ENCODE data around the gene IL11. TPM values are rescaled to one million over a fixed set of nuclear protein-coding genes. Genes with fewer than 3 reads are reported as not detected.

The IL11 gene
- total and polyA plus RNA-seq, 3 donors from 2014 or later, result 1.2 to 2.1 (median 2.0) TPM

DNA sequence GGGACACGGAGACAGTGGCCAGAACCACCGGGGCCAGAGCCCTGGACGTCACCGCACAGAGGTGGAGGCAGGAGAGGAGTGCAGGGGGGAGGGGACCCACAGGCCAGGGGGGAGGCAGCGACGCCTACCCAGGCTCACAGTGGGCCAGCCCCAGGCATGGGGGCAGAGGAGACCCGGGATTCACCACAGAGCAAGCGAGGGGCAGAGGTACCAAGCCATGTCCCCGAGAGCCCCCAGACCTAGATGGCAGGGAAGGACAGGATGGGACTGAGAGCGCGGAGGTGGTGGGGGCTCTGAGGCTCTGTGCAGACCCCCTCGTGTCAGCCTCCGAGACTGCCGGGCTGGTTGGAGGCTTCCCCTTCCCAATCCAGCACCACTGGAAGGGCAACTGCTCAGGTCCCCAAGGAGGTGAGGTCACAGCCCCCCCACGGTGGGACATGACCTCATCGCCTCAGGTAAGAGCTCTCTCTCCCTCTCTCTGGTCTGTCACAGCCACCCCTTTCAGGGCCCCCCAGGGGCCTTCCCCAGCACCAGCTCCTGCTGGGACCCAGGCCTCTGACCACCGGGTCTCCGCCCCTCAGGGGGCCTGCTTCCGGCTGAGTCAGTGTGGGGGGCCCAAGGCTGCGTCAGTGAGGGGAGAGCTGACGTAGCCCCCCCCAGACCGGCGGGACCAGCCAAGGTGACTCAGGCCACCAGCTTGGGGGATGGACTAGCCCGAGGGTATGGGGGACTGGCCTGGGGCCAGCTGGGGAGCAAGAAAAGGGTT, 2.2 kb upstream of the IL11 start:
- intact Hi-C loops (cut with DNase I; ENCODE audit: low total_unique reads), result no loop called here
- DNase-seq, result no peak
- Histone ChIP-seq H3K27ac (no peak overlapping the region), H3K36me3 (ENCODE audit: low read depth, missing control alignments) (no peaks in the 10 kb centered on the region), H3K4me3 (no peak overlapping the region), H3K9me3 (no peaks in the 10 kb centered on the region), H3K4me1 (peaks cover 6% of the 10 kb centered on the region), H3K27me3 (no peaks in the 10 kb centered on the region)
- WGBS, 2 donors, result 52 to 65% methylated on average over 18 to 24 of the region's 24 CpGs
- TF ChIP-seq, protein P1, sequence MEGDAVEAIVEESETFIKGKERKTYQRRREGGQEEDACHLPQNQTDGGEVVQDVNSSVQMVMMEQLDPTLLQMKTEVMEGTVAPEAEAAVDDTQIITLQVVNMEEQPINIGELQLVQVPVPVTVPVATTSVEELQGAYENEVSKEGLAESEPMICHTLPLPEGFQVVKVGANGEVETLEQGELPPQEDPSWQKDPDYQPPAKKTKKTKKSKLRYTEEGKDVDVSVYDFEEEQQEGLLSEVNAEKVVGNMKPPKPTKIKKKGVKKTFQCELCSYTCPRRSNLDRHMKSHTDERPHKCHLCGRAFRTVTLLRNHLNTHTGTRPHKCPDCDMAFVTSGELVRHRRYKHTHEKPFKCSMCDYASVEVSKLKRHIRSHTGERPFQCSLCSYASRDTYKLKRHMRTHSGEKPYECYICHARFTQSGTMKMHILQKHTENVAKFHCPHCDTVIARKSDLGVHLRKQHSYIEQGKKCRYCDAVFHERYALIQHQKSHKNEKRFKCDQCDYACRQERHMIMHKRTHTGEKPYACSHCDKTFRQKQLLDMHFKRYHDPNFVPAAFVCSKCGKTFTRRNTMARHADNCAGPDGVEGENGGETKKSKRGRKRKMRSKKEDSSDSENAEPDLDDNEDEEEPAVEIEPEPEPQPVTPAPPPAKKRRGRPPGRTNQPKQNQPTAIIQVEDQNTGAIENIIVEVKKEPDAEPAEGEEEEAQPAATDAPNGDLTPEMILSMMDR (IDR thresholded peaks at IDR 0.05), result no peak
- no peak for TF ChIP-seq POLR2A (IDR thresholded peaks at IDR 0.05)

DNA sequence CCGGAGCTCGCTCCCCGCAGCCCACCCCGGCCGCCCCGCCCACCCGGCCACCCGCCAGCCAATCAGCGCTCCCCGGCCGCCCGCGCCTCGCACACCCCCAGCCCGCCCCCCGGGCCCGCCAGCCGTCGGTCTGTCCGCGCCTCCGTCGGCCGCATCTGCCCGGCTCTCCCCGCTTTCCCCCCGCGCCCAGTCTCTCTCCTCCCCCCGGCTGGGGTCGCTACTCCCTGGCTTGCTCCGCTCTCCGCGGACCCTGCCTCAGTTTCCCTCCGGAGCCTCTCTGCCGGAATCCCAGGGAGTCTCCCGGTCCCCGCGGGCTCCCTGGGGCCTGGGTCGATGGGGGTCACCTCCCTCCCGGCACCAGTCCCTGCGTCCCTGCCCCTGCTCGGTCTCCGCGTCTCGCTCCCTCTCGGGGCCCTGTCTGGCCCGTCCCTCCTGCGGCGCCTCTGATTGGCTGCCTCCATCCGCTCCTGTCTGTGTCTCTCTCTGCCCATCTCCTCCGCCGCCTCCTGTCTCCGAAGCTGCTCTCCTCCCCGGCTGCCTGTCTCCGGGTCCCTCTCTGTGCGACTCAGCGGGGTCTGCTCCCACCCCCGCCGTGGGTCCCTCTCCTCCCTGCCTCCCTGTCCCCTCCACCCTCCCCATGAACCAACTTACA, 484 bp downstream of the IL11 start:
- Histone ChIP-seq H3K9me3 (no peaks in the 10 kb centered on the region), H3K36me3 (ENCODE audit: low read depth, missing control alignments) (no peaks in the 10 kb centered on the region), H3K4me3 (peak overlapping the region; percentile 26 to 32), H3K27me3 (no peaks in the 10 kb centered on the region), H3K4me1 (peaks cover 6% of the 10 kb centered on the region), H3K27ac (no peak overlapping the region)
- peak; percentile 50 for DNase-seq
- TF ChIP-seq, protein P1 (IDR thresholded peaks at IDR 0.05), result no peak
- TF ChIP-seq POLR2A (IDR thresholded peaks at IDR 0.05), result no peak
- intact Hi-C loops (cut with DNase I; ENCODE audit: low total_unique reads), result no loop called here
- WGBS, 2 donors, result 2 to 4% methylated on average over 9 to 45 of the region's 59 CpGs

DNA sequence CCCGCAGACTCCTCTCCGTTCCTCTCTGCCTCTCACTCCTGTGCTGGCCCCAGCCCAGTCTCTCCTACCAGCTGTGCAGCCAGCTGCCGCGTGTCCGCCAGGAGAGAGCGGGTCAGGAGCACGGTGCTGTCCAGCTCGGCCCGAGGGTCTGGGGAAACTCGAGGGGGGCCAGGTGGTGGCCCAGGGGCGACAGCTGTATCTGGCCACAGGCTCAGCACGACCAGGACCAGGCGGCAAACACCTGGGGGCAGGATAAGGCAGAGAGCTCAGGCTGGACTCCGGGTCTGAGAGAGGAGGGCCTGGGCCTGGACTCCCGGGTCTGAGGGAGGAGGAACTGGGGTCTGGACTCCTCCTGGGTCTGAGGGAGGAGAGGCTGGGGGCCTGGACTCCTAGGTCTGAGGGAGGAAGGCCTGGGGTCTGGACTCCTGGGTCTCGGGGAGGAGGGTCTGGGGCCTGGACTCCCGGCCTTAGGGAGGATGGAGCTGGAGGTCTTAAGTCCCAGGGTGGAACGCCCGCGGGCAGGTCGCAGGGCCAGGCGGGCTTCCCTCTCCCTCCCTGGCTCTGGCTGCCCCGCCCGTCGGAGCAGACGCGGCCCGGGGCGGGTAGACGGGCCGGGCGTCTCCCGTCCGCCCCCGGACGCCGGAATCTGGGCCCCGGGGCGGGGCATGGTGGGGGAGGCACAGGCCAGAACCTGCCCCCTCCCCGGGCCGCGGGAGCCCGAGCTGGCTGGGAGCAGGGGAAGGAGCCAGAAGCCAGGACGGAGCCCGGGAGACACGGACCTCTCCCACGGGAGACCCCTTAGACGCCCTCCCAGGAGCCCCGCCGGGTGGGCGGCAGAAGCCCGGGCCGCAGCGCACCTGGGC, 1.3 kb downstream of the IL11 start:
- no peaks in the 10 kb centered on the region for H3K36me3 ChIP-seq (ENCODE audit: low read depth, missing control alignments)
- no peak overlapping the region for H3K27ac ChIP-seq
- H3K4me3 ChIP-seq, result peak overlapping the region; percentile 26 to 27
- no peaks in the 10 kb centered on the region for H3K9me3 ChIP-seq
- H3K27me3 ChIP-seq, result no peaks in the 10 kb centered on the region
- intact Hi-C loops (cut with DNase I; ENCODE audit: low total_unique reads), result no loop called here
- WGBS, 2 donors, result 5 to 14% methylated on average over 6 to 51 of the region's 54 CpGs
- no peak for TF ChIP-seq POLR2A (IDR thresholded peaks at IDR 0.05)
- TF ChIP-seq, protein P1 (IDR thresholded peaks at IDR 0.05), result no peak
- peaks cover 6% of the 10 kb centered on the region for H3K4me1 ChIP-seq
- DNase-seq, result no peak

DNA sequence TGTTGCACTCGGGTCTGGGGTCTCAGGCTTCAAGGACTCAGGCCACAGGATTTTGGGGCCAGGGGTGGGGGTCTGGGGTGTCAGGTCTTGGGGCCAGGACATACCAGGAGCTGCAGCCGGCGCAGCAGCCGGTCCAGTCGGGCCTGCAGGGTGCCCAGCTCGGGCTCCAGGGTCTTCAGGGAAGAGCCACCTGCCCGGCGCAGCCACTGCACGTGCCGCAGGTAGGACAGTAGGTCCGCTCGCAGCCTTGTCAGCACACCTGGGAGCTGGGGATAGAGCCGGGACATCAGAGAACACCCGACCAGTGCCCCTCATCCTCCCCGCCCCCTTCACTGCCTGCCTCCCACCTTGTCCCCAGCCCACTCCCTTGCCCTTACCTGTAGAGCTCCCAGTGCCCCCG, 2.2 kb downstream of the IL11 start:
- H3K4me3 ChIP-seq, result no peak overlapping the region
- intact Hi-C loops (cut with DNase I; ENCODE audit: low total_unique reads), result no loop called here
- H3K27me3 ChIP-seq, result no peaks in the 10 kb centered on the region
- no peaks in the 10 kb centered on the region for H3K36me3 ChIP-seq (ENCODE audit: low read depth, missing control alignments)
- no peak for DNase-seq
- TF ChIP-seq, protein P1 (IDR thresholded peaks at IDR 0.05), result no peak
- no peak overlapping the region for H3K27ac ChIP-seq
- WGBS, 2 donors, result 80 to 87% methylated on average over 2 to 16 of the region's 16 CpGs
- no peaks in the 10 kb centered on the region for H3K9me3 ChIP-seq
- H3K4me1 ChIP-seq, result peaks cover 6% of the 10 kb centered on the region

Measured in testis (tissue), 3 donors.